ENCODE data around the gene MIXL1.
A peak's percentile ranks its signal among the peaks of the same experiment; 100 is the strongest.
"Not testable (repeated sequence)": the region's sequence is repeated elsewhere in the genome, so short reads cannot be mapped to it uniquely, and the experiment has no call there.

MIXL1 gene

GRCh38 chr1:226201029-226201593 lies 22.4 kb upstream of the MIXL1 start:
- Histone ChIP-seq H3K36me3 (replicated peaks; ENCODE audit: insufficient read depth, low read length) (no peaks in the 10 kb centered on the region), H4K20me1 (ENCODE audit: insufficient read depth, low read length) (no peaks in the 10 kb centered on the region), H3K9ac (ENCODE audit: low read length) (no peak overlapping the region), H3K4me3 (ENCODE audit: low read length) (no peak overlapping the region), H3K4me1 (ENCODE audit: low read length) (peaks cover 3% of the 10 kb centered on the region; the same call in 1 of the 2 replicates), H3K4me2 (ENCODE audit: low read depth, low read length) (no peak overlapping the region), H3K27ac (ENCODE audit: low read length) (no peak overlapping the region), H3K9me2 (replicated peaks; ENCODE audit: insufficient read depth, low read length) (no peaks in the 10 kb centered on the region), H3K79me2 (ENCODE audit: low read length) (no peaks in the 10 kb centered on the region), H2AFZ (ENCODE audit: low read length) (0 out of 2 replicates have a peak overlapping the region, but pooled peaks have one; percentile 12), H3F3A (ENCODE audit: insufficient read depth, low read length) (no peaks in the 10 kb centered on the region), H3K27me3 (replicated peaks; ENCODE audit: insufficient read depth, low read length) (no peaks in the 10 kb centered on the region), H3K9me3 (replicated peaks; ENCODE audit: insufficient read depth, low read length) (no peaks in the 10 kb centered on the region)
- DNase-seq: peak; percentile 60
- TF ChIP-seq EZH2 (optimal IDR thresholded peaks at IDR 0.05; ENCODE audit: low read depth, low read length) (no peak), CTCF (IDR thresholded peaks at IDR 0.05; ENCODE audit: low read length) (peak; percentile 74), EZH2phosphoT487 (IDR thresholded peaks at IDR 0.05; ENCODE audit: low read length) (no peak)

- H2AFZ ChIP-seq (ENCODE audit: low read length): no peak overlapping the region
Observed at GRCh38 chr1:226202246-226202645, 21.2 kb upstream of the MIXL1 start.

GRCh38 chr1:226202666-226203065 lies 20.8 kb upstream of the MIXL1 start:
- not testable (repeated sequence) for H3K27me3 ChIP-seq (replicated peaks; ENCODE audit: insufficient read depth, low read length); H2AFZ ChIP-seq (ENCODE audit: low read length); H3K9ac ChIP-seq (ENCODE audit: low read length); H3K4me3 ChIP-seq (ENCODE audit: low read length); H3K9me3 ChIP-seq (replicated peaks; ENCODE audit: insufficient read depth, low read length); H3K79me2 ChIP-seq (ENCODE audit: low read length); H3K9me2 ChIP-seq (replicated peaks; ENCODE audit: insufficient read depth, low read length); H4K20me1 ChIP-seq (ENCODE audit: insufficient read depth, low read length); H3K36me3 ChIP-seq (replicated peaks; ENCODE audit: insufficient read depth, low read length); H3K27ac ChIP-seq (ENCODE audit: low read length); H3F3A ChIP-seq (ENCODE audit: insufficient read depth, low read length); DNase-seq; H3K4me1 ChIP-seq (ENCODE audit: low read length); H3K4me2 ChIP-seq (ENCODE audit: low read depth, low read length)

More at GRCh38 chr1:226202246-226202645, 21.2 kb upstream of the MIXL1 start:
- TF ChIP-seq EZH2phosphoT487 (IDR thresholded peaks at IDR 0.05; ENCODE audit: low read length) (no peak), CTCF (IDR thresholded peaks at IDR 0.05; ENCODE audit: low read length) (no peak), EZH2 (optimal IDR thresholded peaks at IDR 0.05; ENCODE audit: low read depth, low read length) (no peak)
- no peak for DNase-seq
- Histone ChIP-seq H3K27ac (ENCODE audit: low read length) (no peak overlapping the region), H3K9me3 (replicated peaks; ENCODE audit: insufficient read depth, low read length) (no peaks in the 10 kb centered on the region), H3F3A (ENCODE audit: insufficient read depth, low read length) (no peaks in the 10 kb centered on the region), H3K4me3 (ENCODE audit: low read length) (no peak overlapping the region), H3K4me2 (ENCODE audit: low read depth, low read length) (no peak overlapping the region), H3K9me2 (replicated peaks; ENCODE audit: insufficient read depth, low read length) (no peaks in the 10 kb centered on the region), H3K27me3 (replicated peaks; ENCODE audit: insufficient read depth, low read length) (no peaks in the 10 kb centered on the region), H4K20me1 (ENCODE audit: insufficient read depth, low read length) (no peaks in the 10 kb centered on the region), H3K9ac (ENCODE audit: low read length) (no peak overlapping the region), H3K79me2 (ENCODE audit: low read length) (no peaks in the 10 kb centered on the region), H3K36me3 (replicated peaks; ENCODE audit: insufficient read depth, low read length) (no peaks in the 10 kb centered on the region), H3K4me1 (ENCODE audit: low read length) (no peaks in the 10 kb centered on the region)

GRCh38 chr1:226203240-226203639 lies 20.2 kb upstream of the MIXL1 start:
- Histone ChIP-seq H3K9ac (ENCODE audit: low read length) (no peak overlapping the region), H3K27me3 (replicated peaks; ENCODE audit: insufficient read depth, low read length) (no peaks in the 10 kb centered on the region), H2AFZ (ENCODE audit: low read length) (no peak overlapping the region), H4K20me1 (ENCODE audit: insufficient read depth, low read length) (no peaks in the 10 kb centered on the region), H3K36me3 (replicated peaks; ENCODE audit: insufficient read depth, low read length) (no peaks in the 10 kb centered on the region), H3K79me2 (ENCODE audit: low read length) (no peaks in the 10 kb centered on the region), H3K4me1 (ENCODE audit: low read length) (no peaks in the 10 kb centered on the region), H3F3A (ENCODE audit: insufficient read depth, low read length) (no peaks in the 10 kb centered on the region), H3K9me3 (replicated peaks; ENCODE audit: insufficient read depth, low read length) (no peaks in the 10 kb centered on the region), H3K27ac (ENCODE audit: low read length) (no peak overlapping the region), H3K4me2 (ENCODE audit: low read depth, low read length) (no peak overlapping the region), H3K9me2 (replicated peaks; ENCODE audit: insufficient read depth, low read length) (no peaks in the 10 kb centered on the region), H3K4me3 (ENCODE audit: low read length) (no peak overlapping the region)
- no peak for DNase-seq
- no peak for TF ChIP-seq EZH2 (optimal IDR thresholded peaks at IDR 0.05; ENCODE audit: low read depth, low read length)
- no peak for TF ChIP-seq CTCF (IDR thresholded peaks at IDR 0.05; ENCODE audit: low read length)
- TF ChIP-seq EZH2phosphoT487 (IDR thresholded peaks at IDR 0.05; ENCODE audit: low read length): no peak

Measured in MM.1S (cell line).